GM12874 (cell line): Measurements from ENCODE around the gene CHPF.

Experiments
- CTCF ChIP-seq: IDR thresholded peaks from 2 replicates; pipeline ENCODE4 v1.5.1; 2011; ENCODE audit warnings: low read depth, mild to moderate bottlenecking, control low read depth, low read length, moderate library complexity; ENCODE audit not compliant: insufficient read depth

CHPF gene

GRCh38 chr2:219510512-219511135, 33.0 kb downstream of the CHPF start:
- no peak for TF ChIP-seq CTCF

GRCh38 chr2:219509780-219510511, 33.7 kb downstream of the CHPF start:
- TF ChIP-seq CTCF, result peak; percentile 82

- TF ChIP-seq CTCF, result no peak
Measured at GRCh38 chr2:219508971-219509779, 34.4 kb downstream of the CHPF start.

GRCh38 chr2:219508444-219508734, 35.2 kb downstream of the CHPF start:
- no peak for TF ChIP-seq CTCF

- TF ChIP-seq CTCF, result no peak
Measured at GRCh38 chr2:219507581-219508443, 35.8 kb downstream of the CHPF start.

- no peak for TF ChIP-seq CTCF
Measured at GRCh38 chr2:219506802-219507526, 36.6 kb downstream of the CHPF start.
